ENCODE measurements around the gene MAP4K3.
A peak's percentile ranks its signal among the peaks of the same experiment; 100 is the strongest.
"Not testable (repeated sequence)": the region's sequence is repeated elsewhere in the genome, so short reads cannot be mapped to it uniquely, and the experiment has no call there.

MAP4K3 gene

DNA sequence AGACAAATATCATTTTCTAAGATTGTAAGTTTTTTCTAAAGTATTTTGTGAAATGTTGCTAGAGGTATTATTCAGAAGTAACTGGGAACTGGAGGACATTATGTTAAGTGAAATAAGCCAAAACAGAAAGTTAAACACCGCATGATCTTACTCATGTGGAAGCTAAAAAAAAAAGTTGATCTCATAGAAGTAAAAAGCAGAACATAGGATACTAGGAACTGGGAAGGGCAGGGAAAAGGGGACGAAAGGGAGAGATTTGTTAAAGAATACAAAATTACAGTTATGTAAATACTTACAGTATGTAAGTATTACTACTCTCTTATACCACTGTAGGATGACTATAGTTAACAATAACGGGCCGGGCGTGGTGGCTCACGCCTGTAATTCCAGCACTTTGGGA, 146.7 kb downstream of the MAP4K3 start:
- DNase-seq = no peak

DNA sequence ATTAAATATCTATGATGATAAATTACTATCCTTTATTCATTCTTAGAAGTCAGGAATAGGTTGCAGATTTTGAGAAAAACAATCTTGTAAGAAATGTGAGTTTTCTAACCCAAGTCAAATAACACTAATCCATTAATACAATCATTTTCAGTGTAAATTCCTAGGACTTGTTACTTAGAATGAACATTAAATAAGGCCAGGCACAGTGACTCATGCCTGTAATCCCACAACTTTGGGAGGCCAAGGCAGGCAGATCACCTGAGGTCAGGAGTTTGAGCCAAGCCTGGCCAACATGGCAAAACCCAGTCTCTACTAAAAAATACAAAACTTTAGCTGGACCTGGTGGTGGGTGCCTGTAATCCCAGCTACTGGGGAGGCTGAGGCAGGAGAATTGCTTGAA, 147.5 kb downstream of the MAP4K3 start:
- peak; percentile 7 for DNase-seq

- peak; percentile 17 for DNase-seq
Measured at GRCh38 chr2:39283561-39283960, 153.5 kb downstream of the MAP4K3 start.

DNA sequence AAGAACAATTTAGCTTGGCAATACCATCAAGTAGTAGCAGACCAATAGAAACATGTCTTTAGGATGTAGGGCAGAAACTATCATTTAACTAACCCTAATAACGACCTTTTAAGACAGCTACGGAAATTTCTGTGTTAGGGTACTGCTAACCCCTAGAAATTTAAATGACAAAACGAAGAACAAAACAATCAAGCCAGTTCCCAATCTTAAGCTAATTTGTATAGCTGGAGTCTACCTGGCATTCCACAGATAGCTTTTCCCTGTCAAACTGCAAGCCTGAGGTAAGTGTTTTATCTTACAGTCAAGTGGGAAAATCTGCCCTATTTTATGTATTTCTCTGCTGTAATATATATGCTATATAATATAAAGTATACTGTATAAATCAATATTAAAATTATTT, 155.7 kb downstream of the MAP4K3 start:
- DNase-seq = no peak

DNA sequence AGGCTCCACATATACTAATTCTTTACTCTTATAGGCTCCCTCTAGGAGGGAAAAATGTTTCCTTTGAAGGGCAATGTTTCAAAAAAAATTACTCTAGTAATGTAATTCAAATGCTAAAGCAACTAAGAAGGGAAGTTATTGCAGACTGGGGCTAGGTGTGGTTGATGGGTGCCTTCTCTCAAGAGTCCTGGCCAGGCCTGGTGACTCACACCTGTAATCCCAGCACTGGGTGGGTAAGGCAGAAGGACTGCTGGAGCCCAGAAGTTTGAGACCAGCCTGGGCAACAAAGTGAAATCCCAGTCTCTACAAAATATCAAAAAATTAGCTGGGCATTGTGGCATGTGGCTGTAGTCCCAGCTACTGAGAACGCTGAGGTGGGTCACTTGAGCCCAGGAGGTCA, 162.1 kb downstream of the MAP4K3 start:
- DNase-seq = no peak

- DNase-seq = no peak
Measured at GRCh38 chr2:39269941-39270340, 167.1 kb downstream of the MAP4K3 start.

GRCh38 chr2:39266916-39267434, 170.1 kb downstream of the MAP4K3 start:
- peak; percentile 4 for DNase-seq

DNA sequence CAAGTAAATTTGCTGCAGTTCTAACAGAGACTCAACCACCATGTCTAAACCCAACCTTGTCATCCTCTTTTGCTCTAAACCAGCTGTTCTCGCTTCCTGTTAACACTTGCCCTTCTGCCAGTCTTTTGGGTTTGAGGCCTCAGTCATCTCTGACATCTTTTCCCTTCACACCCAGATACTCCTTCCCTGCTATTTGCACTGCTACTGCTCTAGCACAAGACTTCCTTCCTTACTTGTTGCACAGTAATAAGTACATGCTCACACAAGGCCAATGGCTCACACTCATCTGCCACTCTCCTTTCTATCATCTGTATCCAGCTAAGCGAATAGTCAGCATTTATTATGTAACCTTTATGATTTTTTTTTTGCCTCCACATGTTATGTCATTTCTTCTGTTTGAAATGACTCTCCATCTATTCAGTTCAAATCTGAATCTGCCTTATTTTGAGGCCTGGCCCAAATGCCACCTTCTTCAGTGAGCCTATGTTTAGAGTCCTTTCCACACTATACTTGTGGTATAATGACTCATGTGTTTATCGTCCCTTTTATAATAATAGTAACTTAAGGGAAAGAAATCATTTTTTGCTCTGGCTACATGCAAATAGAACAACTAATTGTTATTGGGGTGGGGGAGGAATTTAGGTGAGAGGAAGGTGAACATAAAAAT, 170.8 kb downstream of the MAP4K3 start:
- no peak for DNase-seq

GRCh38 chr2:39265315-39265714, 171.8 kb downstream of the MAP4K3 start:
- DNase-seq = no peak

- DNase-seq = no peak
Measured at GRCh38 chr2:39264733-39265132, 172.4 kb downstream of the MAP4K3 start.

DNA sequence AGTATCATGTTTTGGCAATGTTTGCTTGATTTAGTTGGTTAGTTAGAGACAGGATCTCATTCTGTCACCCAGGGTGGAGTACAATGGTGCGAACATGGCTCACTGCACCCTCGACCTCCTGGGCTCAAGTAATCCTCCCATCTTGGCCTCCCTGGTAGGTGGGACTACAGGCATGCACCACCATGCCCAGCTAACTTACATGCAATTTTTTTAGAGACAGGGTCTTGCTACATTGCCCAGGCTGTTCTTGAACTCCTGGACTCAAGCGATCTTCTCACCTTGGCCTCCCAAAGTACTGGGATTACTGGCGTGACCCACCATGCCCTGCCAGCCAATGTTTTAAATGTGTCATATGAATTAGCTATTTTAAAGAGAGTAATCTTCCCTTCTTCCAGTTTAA, 177.0 kb downstream of the MAP4K3 start:
- DNase-seq = no peak

GRCh38 chr2:39256040-39256439, 181.0 kb downstream of the MAP4K3 start:
- no peak for DNase-seq

DNA sequence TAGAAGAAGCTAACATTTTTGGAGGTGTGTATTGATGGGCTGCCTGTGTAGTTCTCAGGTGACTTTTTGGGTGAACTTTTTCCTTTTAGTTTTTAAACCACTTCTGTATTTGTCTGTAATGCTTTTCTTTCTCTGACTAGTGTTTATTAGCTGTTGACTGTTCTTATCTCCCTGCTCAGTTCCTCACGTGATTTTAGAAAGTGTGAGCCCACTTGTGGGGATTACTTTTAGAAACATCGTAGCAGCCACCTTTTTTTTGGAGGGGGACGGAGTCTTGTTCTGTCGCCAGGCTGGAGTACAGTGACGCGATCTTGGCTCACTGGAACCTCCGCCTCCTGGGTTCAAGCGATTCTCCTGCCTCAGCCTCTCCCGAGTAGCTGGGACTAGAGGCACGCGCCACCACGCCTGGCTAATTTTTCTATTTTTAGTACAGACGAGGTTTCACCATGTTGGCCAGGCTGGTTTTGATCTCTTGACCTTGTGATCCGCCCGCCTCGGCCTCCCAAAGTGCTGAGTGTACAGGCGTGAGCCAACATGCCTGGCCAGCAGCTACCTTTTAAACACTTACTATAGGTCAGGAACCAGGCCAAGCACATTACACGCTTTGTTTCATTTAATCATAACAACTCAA, 184.1 kb downstream of the MAP4K3 start:
- DNase-seq = no peak

GRCh38 chr2:39247512-39248043, 189.5 kb downstream of the MAP4K3 start:
- DNase-seq = no peak

DNA sequence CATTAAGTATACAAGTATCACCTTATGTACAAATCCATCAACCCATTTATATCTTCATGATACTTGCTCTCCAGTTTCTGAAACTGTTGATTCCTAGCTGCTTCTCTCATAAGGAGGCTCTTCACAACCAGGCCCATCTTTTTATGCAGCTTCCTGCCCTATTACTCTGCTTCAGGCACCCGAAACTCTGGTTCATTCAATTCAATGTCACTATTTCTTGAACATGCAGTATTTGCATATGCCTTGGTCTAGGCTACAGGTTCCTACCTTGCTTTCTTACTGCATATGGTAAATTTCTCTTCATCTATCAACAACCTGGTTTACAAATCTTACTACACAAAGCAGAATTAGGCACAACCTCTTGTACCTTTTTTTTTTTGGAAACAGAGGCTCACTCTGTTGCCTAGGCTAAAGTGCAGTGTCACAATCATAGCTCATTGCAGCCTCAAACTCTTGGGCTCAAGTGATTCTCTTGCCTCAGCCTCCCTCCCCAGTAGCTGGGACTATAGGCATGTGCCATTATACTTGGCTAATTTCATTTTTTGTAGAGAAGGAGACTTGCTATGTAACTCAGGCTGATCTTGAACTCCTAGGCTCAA, 190.6 kb downstream of the MAP4K3 start:
- DNase-seq = no peak

- not testable (repeated sequence) for DNase-seq
Measured at GRCh38 chr2:39244963-39245625, 192.0 kb downstream of the MAP4K3 start.

GRCh38 chr2:39244241-39244862, 192.7 kb downstream of the MAP4K3 start:
- not testable (repeated sequence) for DNase-seq

- DNase-seq = no peak
Measured at GRCh38 chr2:39243469-39244123, 193.5 kb downstream of the MAP4K3 start, which contains the start of gene CDKL4. Gene CDKL4, minus strand, starts transcription at chr2:39243970.

DNA sequence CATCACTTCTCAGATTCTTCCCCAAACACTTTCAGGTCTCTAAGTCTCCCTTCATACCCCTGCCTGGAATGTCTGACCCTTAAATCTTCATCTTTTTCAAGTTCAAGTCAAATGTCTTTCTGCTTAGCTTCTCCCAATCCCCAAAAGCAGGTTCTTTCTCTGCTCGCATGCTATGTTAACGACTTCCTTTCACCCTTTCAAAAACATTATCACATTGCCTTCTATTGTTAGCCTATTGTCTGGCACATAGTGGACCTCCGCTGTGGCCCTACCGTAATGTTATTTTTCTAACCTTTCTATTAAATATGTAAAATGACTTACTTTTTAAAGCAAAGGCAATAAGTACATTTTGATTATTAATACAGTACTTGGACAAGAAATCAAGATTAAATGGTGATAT, 195.5 kb downstream of the MAP4K3 start:
- DNase-seq = no peak

DNA sequence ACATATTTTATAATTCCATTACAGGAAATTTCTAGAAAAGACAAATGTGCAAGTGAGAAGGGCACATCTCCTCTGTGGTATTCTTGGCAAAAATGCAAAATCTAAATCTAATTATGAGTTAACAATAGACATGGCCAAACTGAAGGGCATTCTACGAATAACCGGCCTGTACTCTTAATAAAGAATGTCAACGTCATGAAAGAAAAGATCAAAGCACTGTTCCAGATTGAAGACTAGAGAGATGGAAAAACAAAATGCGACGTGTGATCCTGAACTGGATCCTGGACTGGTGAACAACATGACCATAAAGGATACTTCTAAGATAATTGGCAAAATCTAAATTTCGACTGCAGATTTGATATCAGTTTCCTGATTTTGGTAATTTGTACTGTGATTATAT, 196.3 kb downstream of the MAP4K3 start:
- DNase-seq = no peak

GRCh38 chr2:39234754-39235153, 202.3 kb downstream of the MAP4K3 start:
- no peak for DNase-seq

- peak; percentile 14 for DNase-seq
Measured at GRCh38 chr2:39232141-39232540, 204.9 kb downstream of the MAP4K3 start.

Data from fibroblast of skin of right quadriceps (primary cell).